Fibroblast of lung (primary cell): ENCODE results near the gene FAM120C.

Experiments used
- EZH2 ChIP-seq: IDR thresholded peaks from 2 replicates; pipeline ENCODE4 v1.5.1; 2012; ENCODE audit warnings: low read length, control low read depth, mild to moderate bottlenecking; ENCODE audit errors: missing control alignments
- TF ChIP-seq, protein P1 (sequence below), 2 donors: IDR thresholded peaks in 1 of 2; conservative IDR thresholded peaks in 1 of 2; 1 replicate in 1 of 2; 2 replicates in 1 of 2; pipeline ENCODE4 v1.5.1; 2011 to 2012; ENCODE audit warnings: low read length in 2 of 2, control low read depth in 1 of 2, inconsistent platforms in 1 of 2, low read depth in 1 of 2, mild to moderate bottlenecking in 1 of 2

DNA sequence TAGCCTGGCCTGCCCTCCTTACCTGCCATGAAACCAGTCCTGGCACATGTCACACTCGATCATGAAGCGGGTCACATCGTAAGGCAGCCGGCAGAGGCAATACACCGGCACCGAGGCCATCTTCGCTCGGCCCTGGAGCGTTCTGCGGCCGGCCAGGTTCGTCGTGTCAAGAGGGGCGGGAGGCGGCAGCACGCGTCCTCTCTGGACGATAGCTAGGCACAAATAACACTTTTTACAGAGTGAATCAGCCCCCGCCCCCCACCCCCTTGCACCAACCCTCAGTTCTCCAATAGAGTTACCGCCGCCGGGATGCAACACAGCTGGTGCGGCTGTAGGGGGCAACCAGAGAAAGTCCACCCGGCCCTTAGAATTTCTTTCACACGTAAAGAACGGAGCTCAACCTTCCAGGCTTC is 140.4 kb downstream of the FAM120C start:
- TF ChIP-seq, protein P1, sequence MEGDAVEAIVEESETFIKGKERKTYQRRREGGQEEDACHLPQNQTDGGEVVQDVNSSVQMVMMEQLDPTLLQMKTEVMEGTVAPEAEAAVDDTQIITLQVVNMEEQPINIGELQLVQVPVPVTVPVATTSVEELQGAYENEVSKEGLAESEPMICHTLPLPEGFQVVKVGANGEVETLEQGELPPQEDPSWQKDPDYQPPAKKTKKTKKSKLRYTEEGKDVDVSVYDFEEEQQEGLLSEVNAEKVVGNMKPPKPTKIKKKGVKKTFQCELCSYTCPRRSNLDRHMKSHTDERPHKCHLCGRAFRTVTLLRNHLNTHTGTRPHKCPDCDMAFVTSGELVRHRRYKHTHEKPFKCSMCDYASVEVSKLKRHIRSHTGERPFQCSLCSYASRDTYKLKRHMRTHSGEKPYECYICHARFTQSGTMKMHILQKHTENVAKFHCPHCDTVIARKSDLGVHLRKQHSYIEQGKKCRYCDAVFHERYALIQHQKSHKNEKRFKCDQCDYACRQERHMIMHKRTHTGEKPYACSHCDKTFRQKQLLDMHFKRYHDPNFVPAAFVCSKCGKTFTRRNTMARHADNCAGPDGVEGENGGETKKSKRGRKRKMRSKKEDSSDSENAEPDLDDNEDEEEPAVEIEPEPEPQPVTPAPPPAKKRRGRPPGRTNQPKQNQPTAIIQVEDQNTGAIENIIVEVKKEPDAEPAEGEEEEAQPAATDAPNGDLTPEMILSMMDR (conservative IDR thresholded peaks at IDR 0.05 in 1 of 2, IDR thresholded peaks at IDR 0.05 in 1 of 2; ENCODE audit: low read depth in 1 of 2, low read length in 2 of 2) = peak; percentile 12 to 30
- no peak for TF ChIP-seq EZH2
